HG03097 (cell line): ENCODE measurements around the gene GHRH.

Experiments used
- ATAC-seq: cut with Tn5 transposase; IDR thresholded peaks from one replicate; pipeline ENCODE4 v1.9.1; 2021; ENCODE audit not compliant: unreplicated experiment, low FRiP score

Gene GHRH

DNA sequence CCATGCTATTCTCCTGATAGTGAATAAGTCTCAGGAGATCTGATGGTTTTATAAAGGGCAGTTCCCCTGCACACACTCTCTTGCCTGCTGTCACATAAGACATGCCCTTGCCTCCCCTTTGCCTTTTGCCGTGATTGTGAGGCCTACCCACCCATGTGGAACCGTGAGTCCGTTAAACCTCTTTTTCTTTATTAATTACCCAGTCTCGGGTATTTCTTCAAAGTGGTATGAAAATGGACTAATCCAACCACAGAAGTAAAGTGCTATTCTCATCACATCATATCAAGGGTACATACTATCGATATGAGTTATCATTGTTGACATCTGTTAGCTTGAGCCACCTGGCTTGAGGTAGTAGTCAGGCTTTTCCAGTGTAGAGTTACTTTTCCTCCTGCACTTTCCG is 30.1 kb upstream of the GHRH start:
- ATAC-seq: peak; percentile 43

DNA sequence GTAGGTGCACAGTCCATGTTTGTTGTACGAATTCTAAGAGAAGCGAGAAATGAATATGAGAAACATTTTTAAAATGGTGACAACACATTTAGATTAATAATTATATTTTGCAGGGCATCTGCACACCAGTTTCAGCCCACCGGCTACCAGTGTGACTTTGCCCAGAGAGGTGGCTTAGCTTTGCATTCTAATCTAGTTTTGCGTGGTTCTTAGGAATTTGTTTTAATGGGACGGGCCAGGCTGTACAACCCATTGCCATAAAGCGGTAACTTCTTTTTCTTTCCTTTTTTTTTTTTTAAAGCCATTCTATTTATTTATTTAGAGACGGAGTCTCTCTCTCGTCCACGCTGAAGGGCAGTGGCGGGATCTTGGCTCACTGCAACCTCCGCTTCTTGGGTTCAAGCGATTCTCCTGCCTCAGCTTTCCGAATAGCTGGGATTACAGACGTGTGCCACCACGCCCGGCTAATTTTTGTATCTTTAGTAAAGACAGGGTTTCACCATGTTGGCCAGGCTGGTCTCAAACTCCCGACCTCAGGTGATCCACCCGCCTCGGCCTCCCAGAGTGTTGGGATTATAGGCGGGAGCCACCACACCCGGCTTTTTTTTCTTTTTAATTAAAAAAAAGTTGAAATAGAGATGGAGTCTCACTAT is 28.7 kb upstream of the GHRH start:
- ATAC-seq: no peak

DNA sequence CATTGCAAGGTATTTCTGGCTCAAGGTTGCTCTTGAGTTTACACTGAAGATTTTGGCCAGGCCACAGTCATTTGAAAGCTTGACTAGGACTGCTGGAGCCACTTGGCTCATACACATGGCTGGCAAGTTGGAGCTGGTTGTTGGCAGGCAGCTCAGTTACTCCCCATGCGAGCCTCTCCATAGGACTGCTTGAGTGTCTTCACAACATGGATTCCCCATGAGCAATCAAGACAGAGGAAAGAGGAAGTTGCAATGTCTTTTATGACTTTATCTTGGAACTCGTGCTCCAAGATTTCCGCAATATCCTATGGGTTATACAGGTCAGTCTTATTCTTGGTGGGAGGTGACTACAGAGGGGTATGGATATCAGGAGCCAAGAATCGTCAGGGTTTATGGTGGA is 26.5 kb upstream of the GHRH start:
- no peak for ATAC-seq

DNA sequence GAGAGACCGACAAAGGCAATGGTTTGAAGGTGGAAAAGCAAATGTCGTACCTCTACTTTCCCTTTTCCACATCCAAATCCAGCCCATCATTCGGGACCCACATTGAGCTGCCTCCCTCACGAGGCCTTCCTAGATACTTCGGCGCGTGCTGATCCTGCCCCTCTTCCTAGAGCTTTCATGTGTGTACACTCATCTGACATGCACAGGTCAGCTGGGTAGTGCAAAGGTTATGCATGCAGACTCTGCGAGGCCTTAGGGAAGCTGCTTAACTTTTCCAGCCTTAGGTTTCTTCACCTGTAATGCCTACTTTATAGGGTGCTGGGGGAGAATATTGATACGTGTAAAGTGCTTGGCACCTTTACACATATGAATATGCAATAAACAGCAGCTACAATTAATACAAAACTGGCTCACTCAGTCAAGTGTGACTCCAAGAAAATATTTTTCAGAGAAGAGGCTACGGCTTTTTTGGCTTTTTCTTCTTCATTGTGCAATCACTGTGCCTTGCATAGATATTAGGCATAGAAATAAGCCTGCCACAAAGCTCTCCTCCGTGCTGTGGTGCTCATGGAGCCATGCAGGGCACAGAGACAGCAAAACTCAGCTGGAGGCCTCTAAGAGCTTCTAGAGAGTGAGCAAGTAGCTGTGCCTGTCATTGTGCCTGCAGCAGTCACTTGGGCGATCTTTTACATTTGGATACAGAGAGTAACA is 24.2 kb upstream of the GHRH start:
- no peak for ATAC-seq

DNA sequence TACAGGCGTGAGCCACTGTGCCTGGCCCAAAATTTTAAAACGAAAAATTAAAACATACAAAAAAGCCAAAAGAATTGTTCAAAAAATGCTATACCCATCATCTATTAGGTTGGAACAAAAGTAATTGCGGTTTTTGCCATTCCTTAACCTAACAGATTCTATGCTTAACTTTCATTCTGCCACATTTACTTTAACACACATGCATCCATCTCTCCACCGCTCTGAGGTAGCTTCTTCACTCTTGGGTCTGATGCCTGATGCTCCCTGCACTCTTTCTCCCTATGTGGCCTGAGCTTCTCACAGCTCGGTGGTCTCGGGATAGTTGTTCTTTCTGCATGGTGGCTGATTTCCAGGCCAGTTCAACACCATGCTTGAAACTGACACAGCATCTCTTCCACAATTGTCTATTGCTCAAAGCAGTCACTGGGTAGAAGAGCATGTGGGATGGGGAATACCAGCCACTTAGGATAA is 23.1 kb upstream of the GHRH start:
- no peak for ATAC-seq

DNA sequence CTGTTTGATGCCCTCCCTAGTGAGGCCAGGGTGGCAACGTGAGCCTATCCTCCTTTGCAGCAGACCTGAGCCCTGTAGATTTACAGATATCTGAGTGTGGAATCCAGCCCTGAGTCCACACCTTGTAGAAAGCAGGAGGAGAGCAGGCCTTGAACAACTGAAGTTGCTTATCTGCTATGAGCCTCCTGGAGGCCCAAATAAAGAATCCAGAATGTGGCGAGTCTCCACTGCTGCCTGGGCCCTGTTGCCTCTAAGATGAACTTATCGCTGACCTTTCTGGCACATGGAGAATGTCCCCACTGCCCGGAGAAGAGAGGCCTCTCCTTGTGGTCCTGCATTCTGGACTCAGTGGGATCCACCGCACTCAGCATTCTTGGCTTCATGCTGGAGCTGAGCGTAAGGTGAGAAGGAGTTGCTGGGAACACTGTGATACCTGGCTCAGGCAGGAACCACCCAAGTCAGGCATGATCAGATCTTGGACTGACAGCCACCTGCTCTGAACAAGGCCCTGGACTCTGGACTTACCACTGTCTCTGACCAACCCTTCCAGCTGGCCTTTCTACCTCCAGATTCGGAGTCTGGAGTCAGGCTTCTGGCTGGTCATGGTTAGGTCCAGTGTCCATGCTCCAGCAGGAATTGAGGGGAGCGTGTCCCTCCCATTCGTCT is 22.0 kb upstream of the GHRH start:
- no peak for ATAC-seq

DNA sequence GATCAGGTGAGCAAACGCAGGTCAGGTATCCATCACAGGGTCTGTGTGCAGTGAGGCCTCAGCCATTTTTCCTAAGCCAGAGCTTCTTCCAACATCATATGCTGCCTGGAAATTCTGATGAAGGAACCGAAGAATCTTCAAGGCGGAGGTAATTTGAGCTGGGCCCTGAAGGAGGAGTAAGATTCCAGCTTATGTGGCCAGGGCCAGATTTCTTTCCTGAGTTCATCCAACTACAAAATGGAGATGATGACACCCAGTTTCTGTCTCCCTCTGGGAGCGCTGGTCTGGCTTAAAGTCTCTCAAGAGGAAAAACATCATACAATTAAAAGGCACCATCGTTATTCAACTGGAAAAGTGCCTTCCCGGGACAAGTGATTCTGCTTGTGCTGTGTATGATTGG is 20.9 kb upstream of the GHRH start:
- ATAC-seq: no peak

DNA sequence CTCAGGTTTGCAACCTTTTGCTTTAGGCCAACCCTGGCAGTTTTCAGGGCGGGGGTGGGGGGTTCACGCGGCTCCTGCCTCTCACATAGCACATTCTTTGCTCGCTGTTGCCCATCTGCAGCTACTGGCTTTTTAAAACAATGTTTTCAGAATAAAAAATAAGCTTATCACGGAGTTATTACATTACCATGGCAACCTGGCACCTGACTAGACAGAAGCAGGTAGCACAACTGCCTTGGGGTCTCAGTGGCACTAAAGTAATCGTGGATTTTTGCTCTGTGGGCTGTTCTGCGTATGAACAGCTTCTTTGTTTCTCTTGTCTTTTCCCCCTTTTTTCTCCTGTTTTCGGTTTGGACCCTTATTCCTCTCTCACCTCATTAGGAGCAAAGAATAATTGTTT is 18.8 kb upstream of the GHRH start:
- ATAC-seq: no peak

DNA sequence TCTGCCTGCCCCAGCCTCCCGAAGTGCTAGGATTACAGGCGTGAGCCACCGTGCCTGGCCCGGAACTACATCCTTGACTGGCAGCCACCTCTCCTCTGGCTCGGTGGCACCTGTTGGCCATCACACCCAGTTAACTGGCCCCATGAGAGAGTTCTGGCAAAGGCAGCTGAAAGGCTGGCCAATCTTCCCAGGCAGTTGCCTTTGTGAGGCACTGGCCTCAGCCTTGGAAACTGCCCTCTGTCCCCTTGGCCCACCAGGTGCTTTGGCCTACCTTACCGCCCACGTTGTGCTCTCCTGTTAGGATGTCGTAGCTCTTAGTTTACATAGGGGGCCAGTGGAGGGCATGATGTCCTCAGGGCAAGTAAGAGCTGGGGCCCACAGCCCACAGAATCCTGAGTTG is 18.2 kb upstream of the GHRH start:
- ATAC-seq: no peak

DNA sequence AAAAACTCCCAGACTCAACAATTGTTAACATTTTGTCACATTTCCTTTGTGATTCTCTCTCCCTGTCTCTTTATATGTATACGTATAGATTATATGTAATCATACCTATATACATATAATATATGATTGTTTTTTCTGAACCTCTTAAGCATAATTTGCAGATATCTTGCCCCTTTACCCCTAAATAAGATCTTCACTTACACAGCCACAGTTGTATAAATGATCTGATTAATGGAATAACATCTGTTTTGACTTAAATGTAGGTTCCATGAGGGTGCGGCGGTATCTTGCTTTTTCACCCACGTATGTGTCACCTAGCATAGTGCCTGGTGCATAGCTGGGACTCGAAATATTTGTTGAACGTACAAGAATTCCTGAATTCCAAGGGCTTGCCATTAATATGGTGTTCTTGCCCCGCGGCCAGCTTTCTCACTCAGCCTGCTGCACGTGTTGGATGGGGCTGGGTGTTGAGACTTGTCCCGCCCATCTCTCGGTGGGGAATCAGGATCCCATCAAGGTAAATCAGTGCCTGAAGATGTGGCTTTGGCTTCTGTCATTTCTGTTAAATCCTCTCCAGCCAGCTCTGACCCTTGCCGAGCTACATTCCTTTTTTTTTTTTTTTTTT is 17.5 kb upstream of the GHRH start:
- ATAC-seq: no peak

DNA sequence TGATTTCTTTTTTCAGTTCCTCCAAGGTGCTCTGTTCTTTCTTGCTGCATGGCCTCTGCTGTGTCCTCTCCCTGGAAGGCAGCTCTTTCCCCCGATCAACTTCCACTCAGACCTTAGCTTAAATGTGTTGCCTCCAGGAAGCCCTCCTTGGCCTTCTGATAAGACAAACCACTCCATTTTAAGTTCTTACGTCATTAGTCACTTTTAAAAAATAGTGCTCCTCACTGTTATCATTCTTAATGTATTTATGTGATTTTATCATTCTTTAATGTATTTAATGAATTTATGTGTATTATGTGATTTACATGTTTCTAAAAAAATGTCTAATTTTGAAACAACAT is 15.6 kb upstream of the GHRH start:
- ATAC-seq: no peak

DNA sequence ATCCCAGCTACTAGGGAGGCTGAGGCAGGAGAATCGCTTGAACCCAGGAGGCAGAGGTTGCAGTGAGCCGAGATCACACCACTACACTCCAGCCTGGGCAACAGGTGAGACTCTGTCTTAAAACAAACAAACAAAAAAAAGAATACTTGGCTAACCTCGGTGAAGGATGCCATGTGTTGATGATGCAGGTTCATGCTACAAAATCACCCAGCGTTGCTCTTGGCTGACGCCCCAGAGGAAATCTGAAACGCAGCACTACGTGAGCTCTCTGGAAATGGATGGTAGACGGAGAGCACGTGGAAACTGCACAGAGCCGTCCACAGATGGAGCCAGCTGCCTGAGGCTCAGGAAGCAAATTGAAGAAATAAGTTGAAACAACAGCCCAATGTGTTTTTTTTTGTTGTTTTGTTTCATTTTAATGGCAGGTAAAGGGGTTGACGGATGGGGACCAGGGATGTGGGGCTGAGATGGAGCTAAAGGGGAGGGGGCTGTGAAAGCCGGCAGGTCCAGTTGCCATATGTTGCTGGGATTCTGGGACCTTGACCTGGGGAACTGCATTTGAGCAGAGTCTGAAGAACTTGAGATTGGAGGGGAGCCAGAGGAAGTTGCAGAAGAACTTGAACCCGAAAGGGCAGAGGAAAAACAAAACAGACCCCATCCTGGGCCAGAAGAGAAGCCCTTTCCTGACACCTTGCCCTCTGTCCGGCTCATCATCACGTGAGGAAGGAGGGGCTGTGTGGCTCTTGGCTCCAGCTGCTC is 15.1 kb upstream of the GHRH start:
- ATAC-seq: no peak

DNA sequence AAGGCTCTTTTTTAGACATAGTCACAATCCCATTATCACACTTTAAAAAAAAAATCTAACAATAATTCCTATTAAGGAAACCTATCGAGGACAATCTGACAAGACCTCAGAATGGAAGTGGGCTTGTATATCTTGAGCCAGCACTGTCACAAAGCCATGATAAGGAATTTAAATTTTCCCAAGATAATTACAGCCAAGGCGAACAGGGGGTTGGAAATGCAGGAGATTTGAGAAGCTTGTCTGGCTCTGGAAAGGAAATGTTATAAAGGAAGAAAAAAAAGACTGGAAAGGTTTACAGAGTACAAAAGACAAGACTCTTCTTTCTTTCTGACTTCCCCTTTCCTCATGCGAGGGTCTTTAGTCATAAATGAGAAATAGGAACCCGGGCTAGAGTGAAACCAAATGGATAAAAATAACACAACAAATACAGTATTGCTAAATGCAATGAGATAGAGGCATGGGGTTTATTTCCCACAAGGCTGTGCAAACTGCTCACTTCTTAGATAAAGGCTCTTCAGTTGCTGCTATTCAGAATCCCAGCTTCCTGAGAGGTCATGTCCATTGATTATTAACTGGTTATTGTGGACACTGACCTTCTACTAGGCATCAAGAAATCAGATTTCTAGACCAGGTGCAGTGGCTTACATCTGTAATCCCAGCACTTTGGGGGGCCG is 13.4 kb upstream of the GHRH start:
- ATAC-seq: no peak

DNA sequence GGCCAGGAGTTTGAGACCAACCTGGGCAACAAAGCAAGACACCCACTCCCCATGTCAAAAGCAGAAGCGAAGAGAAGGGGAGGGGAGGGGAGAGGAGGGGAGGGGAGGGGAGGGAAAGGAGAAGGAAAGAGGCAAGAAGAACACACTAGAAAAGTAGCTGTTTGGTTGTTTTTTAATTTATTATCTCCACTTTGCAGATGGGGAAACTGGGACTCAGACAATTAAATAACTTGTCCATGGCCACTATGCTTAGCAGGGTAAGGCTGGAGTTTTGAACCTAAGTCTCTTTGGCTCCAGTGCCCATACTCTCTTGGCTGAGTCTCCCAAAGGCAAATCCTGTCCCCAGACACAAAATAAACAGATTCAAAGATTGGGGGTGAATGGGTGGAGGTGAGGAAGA is 12.4 kb upstream of the GHRH start:
- no peak for ATAC-seq

DNA sequence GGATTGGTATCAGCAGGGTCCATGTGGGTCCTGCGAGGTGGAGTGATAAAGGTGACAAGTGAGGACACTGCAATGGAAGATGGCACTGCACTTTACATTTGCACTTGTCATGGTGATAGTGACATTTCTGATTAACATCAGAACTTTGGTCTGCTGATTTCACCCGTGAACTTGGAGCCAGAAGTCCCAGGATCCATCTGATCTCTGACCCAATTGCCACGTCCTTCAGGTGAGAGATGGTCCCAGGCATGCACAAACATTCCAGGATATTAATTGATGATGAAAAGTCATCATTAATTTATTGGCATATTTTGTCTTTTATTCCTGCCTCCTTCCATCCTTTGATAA is 9.8 kb upstream of the GHRH start:
- no peak for ATAC-seq

DNA sequence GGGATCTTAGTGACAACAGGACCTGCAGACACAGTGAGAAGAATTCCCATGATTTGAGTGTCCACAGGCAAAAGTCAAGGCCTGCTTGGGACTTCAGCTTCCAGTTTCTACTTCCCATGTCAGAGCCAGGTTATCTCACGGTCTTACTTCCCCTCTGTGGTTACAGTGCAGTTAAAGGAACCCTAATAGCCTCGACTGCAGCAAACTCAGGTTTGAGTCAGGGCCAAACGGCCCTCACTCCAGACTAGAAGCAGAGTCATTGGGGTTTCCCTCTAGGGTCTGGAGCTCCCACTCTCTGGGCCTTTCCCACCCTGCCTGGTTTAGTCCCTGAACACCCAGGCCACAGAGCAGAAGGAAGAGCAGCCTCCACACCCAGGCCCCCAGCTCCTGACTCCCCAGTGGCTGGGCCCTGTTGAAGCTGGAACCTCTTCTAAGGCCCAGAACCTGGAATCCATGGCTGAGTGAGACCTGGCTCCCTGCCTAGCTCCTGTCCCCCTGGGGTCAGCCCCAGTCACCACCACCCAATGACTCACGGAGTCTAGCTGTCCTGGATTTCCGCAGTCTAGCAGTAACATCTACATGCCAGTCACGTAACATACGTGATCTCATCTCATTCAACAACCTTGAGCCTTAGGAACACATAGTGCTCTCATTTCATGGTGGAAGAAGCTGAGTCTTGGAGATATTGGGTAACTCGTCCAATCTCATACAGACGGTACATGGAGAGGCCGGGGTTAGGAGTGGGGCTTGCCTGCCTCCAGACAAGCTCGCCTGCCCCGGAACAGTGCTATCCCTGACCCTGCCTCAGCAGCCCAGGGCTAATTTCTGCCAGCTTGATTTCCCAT is 9.2 kb upstream of the GHRH start:
- peak; percentile 31 for ATAC-seq

DNA sequence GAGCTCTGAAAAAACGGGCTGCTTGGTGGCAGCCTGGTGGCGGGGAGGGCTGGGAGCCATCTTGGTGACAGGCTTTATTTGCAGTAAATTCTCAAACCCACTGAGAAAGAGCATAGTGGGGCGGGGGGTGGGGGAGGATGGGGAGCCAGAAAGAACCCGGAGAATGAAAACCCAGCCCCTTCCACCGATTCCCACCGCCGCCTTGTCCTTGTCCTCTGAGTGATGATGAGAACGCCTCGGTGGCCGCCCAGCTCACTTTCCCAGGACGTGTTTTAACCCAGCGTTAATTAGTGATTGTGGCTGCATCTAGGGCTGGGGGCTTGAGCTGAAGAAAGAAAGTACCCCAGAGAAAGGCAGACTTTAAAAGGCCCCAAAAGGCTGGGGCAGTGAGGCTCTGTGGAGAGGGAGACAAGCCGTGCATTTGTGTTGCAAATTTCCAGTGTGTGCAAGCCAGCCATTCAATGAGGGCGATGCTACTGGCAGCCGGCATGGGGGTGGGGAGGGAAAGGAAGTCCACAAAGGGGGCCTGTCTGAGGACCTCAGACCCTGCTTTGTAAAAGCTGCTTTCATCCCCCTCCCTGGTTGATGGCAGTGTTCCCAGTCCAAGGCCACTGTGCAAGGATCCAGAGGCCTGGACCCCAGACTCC is 6.2 kb upstream of the GHRH start:
- ATAC-seq: no peak

DNA sequence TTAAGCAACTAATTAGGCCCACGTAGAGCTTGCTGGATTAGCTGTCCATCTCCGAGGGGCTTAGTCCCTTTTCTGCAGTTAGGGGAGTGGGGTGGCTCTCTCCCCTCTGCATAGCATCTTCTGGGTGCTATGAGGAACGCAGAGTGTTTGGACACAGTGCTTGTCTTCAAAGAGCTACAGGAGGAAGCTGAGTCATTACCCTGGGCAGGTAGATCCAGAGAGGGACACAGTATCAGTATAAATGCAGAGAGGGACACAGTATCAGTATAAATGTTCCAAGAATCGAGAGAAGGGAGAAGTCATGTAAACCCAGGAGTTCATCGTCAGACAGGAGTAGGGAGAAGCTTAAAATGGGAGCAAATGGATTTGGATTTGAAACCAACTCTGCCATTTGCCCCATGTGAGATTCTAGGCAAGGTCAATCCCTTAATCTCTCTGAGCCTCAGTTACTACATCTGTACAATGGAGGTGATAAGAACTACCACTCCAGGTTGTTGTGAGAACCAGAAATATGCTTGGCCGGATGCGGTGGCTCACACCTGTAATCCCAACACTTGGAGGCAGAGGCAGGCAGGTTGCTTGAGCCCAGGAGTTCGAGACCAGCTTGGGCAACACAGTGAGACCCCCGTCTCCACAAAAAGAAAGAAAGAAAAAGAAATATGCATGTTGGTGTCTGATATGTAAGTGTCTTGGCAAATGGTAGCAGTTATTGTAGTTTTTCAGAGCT is 5.5 kb upstream of the GHRH start:
- ATAC-seq: no peak
